ENCODE results near the gene POMT2. TPM values are rescaled to one million over a fixed set of nuclear protein-coding genes. Genes with fewer than 3 reads are reported as not detected.

Gene POMT2
- total and polyA plus RNA-seq, 7 donors: 3.6 to 21.0 (median 15.6) TPM

GRCh38 chr14:77324289-77324688, 3.6 kb upstream of the POMT2 start:
- intact Hi-C loops (cut with DNase I): loop anchor here (5.0 kb wide), 1 partner anchor 227 kb away; the partner anchor contains the start of gene CIPC
- H3K36me3 ChIP-seq: no peaks in the 10 kb centered on the region
- no peaks in the 10 kb centered on the region for H3K9me3 ChIP-seq

DNA sequence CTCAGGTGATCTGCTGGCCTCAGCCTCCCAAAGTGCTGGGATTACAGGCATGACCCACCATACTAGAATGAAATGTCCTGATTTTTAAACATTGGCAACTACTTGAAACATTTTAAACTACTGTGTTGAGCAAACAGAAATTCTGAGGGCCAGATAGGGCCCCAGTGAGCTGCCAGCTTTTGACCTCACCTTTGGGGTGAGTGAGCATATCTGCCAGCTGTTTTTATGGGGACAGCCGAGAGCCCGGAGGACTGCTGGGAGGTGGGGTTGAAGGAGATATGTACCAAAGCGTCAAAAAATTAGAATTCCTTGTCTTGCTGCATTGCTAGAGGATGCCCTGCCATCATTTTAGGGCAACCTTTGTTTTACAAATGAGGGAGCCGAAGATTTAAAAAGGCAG, 2.9 kb upstream of the POMT2 start:
- Histone ChIP-seq H3K27ac (no peak overlapping the region), H3K4me1 (peaks cover 0 to 22% (median 19%) of the 10 kb centered on the region in 4 donors), H3K4me3 (no peak overlapping the region), H3K27me3 (no peaks in the 10 kb centered on the region), H3K9me3 (no peaks in the 10 kb centered on the region), H3K36me3 (no peaks in the 10 kb centered on the region)
- intact Hi-C loops (cut with DNase I): loop anchor here (5.0 kb wide), 1 partner anchor 226 kb away; the partner anchor contains the start of gene CIPC
- TF ChIP-seq POLR2AphosphoS5 (IDR thresholded peaks at IDR 0.05) (no peak), POLR2A (IDR thresholded peaks at IDR 0.05) (no peak), EP300 (IDR thresholded peaks at IDR 0.05) (no peak)
- TF ChIP-seq, protein P1, sequence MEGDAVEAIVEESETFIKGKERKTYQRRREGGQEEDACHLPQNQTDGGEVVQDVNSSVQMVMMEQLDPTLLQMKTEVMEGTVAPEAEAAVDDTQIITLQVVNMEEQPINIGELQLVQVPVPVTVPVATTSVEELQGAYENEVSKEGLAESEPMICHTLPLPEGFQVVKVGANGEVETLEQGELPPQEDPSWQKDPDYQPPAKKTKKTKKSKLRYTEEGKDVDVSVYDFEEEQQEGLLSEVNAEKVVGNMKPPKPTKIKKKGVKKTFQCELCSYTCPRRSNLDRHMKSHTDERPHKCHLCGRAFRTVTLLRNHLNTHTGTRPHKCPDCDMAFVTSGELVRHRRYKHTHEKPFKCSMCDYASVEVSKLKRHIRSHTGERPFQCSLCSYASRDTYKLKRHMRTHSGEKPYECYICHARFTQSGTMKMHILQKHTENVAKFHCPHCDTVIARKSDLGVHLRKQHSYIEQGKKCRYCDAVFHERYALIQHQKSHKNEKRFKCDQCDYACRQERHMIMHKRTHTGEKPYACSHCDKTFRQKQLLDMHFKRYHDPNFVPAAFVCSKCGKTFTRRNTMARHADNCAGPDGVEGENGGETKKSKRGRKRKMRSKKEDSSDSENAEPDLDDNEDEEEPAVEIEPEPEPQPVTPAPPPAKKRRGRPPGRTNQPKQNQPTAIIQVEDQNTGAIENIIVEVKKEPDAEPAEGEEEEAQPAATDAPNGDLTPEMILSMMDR (IDR thresholded peaks at IDR 0.05): no peak
- WGBS, 2 donors: 94 to 95% methylated on average over 4 of the region's 4 CpGs
- peak; percentile 49 for DNase-seq

More at GRCh38 chr14:77324289-77324688, 3.6 kb upstream of the POMT2 start:
- Histone ChIP-seq H3K27me3 (no peaks in the 10 kb centered on the region), H3K27ac (no peak overlapping the region), H3K4me3 (no peak overlapping the region), H3K4me1 (peaks cover 0 to 15% (median 14%) of the 10 kb centered on the region in 4 donors)
- TF ChIP-seq POLR2AphosphoS5 (IDR thresholded peaks at IDR 0.05) (no peak), EP300 (IDR thresholded peaks at IDR 0.05) (no peak), POLR2A (IDR thresholded peaks at IDR 0.05) (no peak)
- TF ChIP-seq, protein P1 (IDR thresholded peaks at IDR 0.05): no peak
- DNase-seq: peak; percentile 46
- 92 to 95% methylated on average over 3 of the region's 3 CpGs for WGBS, 2 donors

DNA sequence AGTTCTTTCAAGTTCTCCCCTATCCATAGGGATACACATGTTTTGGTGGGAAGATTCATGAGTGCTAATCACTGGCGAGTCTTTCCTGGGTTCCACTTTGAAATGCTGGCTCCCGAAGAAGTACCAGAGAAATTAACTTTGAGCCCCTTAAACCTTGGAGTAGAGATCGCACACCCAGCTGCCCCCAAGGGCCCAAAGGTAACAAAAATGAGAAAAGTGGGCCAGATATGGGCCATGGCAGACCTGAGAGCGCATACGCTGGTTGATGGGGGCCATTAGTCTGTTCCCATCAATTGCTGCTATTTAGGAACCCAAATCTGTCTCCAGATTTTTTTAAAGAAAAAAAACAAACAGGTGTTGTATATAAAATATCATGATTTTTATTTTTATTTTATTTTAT, 2.3 kb upstream of the POMT2 start:
- intact Hi-C loops (cut with DNase I): loop anchor here (5.0 kb wide), 1 partner anchor 226 kb away; the partner anchor contains the start of gene CIPC

GRCh38 chr14:77322250-77322902, 1.7 kb upstream of the POMT2 start:
- intact Hi-C loops (cut with DNase I): loop anchor here (5.0 kb wide), 1 partner anchor 225 kb away; the partner anchor contains the start of gene CIPC
- TF ChIP-seq, protein P1 (IDR thresholded peaks at IDR 0.05): no peak
- no peak for TF ChIP-seq EP300 (IDR thresholded peaks at IDR 0.05)
- TF ChIP-seq POLR2AphosphoS5 (IDR thresholded peaks at IDR 0.05): no peak
- no peak for TF ChIP-seq POLR2A (IDR thresholded peaks at IDR 0.05)
- peak; percentile 39 for DNase-seq
- Histone ChIP-seq H3K4me1 (peaks cover 0 to 23% (median 19%) of the 10 kb centered on the region in 4 donors), H3K4me3 (peak overlapping the region in 3 of 4 donors; percentile 87 to 99 (median 99)), H3K9me3 (no peaks in the 10 kb centered on the region), H3K36me3 (no peaks in the 10 kb centered on the region), H3K27me3 (no peaks in the 10 kb centered on the region), H3K27ac (peak overlapping the region; percentile 94 to 99 (median 96))
- WGBS, 2 donors: 77 to 80% methylated on average over 5 of the region's 5 CpGs

More for the DNA sequence above, 2.3 kb upstream of the POMT2 start:
- peak; percentile 55 for DNase-seq
- H3K9me3 ChIP-seq: no peaks in the 10 kb centered on the region
- peaks cover 0 to 23% (median 19%) of the 10 kb centered on the region in 4 donors for H3K4me1 ChIP-seq
- H3K4me3 ChIP-seq: no peak overlapping the region
- no peak overlapping the region for H3K27ac ChIP-seq
- 98 to 99% methylated on average over 5 of the region's 5 CpGs for WGBS, 2 donors
- TF ChIP-seq EP300 (IDR thresholded peaks at IDR 0.05) (no peak), POLR2A (IDR thresholded peaks at IDR 0.05) (no peak), POLR2AphosphoS5 (IDR thresholded peaks at IDR 0.05) (no peak)
- TF ChIP-seq, protein P1 (IDR thresholded peaks at IDR 0.05): no peak
- no peaks in the 10 kb centered on the region for H3K27me3 ChIP-seq
- H3K36me3 ChIP-seq: no peaks in the 10 kb centered on the region
